ENCODE measurements around the gene KNDC1.

DNA sequence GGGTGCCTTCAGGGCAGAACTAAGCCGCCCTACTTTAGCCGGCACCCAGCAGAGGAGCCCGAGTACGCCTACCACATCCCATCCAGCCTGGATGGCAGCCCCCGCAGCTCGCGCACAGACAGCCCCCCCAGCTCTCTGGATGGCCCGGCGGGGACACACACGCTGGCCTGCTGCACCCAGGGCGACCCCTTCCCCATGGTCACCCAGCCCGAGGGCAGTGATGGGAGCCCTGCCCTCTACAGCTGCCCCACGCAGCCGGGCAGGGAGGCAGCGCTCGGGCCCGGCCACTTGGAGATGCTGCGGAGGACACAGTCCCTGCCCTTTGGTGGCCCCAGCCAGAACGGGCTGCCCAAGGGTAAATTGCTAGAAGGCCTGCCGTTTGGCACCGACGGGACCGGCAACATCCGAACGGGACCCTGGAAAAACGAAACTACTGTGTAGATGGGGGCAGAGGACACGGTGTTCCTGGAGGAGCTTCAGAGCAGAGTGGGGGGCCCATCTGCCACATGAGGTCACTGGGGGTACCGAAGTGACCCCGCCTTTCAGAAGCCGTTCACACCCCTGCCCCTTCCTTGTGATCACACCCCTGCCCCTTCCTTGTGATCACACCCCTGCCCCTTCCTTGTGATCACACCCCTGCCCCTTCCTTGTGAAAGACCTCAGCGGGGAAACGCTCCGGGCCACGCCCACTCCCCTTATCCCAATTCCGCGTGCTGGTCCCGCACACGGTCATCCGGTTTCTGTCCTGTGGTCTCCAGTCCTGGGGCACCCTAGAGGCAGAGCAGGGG, 30.8 kb upstream of the KNDC1 start:
- no peak for TF ChIP-seq POLR2A (IDR thresholded peaks at IDR 0.05)
- no peak for TF ChIP-seq CTCF (IDR thresholded peaks at IDR 0.05)
